Measurements from ENCODE around the gene PSG4. TPM values are rescaled to one million over a fixed set of nuclear protein-coding genes. Genes with fewer than 3 reads are reported as not detected.
A peak's percentile ranks its signal among the peaks of the same experiment; 100 is the strongest.
"Not testable (repeated sequence)": the region's sequence is repeated elsewhere in the genome, so short reads cannot be mapped to it uniquely, and the experiment has no call there.

Gene PSG4
- 1 to 10 TPM in 1 of 5 donors, under 1 TPM in 1, not detected in 3; 0.08 to 1.4 TPM for polyA plus RNA-seq (ENCODE audit: insufficient read depth in 1 of 5, insufficient read length in 5 of 5, low replicate concordance in 1 of 5)
- long read RNA-seq, donor 1, partial matches to known transcripts: 0 of 5 reads
- long read RNA-seq, donor 1, other reads (novel, unspliced or antisense): 0 of 5 reads
- long read RNA-seq, donor 2: 0 reads
- long read RNA-seq, donor 3: 0 reads
- long read RNA-seq, donor 4: 0 reads
- long read RNA-seq, donor 5: 0 reads
- long read RNA-seq, donor 6: 0 reads
- long read RNA-seq, donor 7: 0 reads
- long read RNA-seq, donor 8: 0 reads

DNA sequence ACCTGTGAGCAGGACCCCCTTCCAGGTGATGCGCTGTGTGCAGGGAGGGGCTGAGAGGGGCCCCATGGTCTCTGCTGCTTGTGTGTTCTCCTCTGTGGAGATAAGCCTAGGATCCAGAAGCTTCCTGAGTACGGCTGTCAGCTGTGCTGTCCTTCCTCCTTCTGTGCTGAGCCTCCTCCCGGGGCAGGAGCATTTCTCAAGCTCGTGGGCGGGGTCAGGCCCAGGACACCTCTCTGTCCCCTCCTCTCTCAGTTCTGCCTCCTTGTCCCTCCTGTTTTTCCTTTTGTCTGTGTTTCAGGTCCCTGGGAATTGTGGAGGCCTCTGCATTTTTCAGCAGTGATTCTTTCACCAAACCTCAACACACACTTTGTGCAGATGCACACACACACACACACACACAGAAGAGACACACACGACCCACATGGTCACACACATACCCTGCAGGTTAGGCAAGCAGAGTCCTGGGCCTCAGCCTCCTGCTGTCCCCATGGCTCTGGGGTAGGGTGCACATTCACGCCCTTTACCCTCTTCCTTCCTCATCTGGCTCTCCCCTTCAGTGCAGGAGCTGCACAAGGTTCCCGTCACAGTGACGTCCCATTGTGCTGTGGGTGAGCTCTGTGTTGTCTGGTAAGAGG, at the start of gene PSG4:
Gene PSG4, minus strand, starts transcription at position 168 of the 635 bp plus-strand sequence. Its CDS starts 102 bp downstream, at position 66.
- not testable (repeated sequence) for DNase-seq

GRCh38 chr19:43251428-43251827, 46.0 kb upstream of the PSG4 start:
- not testable (repeated sequence) for DNase-seq

DNA sequence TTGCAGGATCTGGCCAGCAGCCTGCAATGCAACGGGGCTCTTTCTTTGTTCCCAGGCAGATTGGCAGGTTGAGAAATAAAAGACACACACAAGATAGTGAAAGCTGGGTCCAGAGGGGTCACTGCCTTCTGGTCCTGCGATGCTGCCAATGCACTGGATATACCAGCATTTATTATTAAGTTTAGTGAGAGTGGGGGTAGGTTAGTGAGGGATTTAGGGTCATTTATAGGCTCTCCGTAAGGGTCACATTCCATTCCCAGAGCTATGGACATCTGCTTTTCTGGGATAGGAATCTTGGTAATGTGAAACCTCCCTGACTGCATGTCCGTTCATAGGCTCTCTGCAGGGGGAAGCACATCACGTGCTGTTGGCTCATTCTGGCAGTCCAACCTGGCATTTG, 44.9 kb upstream of the PSG4 start:
- DNase-seq: not testable (repeated sequence)

DNA sequence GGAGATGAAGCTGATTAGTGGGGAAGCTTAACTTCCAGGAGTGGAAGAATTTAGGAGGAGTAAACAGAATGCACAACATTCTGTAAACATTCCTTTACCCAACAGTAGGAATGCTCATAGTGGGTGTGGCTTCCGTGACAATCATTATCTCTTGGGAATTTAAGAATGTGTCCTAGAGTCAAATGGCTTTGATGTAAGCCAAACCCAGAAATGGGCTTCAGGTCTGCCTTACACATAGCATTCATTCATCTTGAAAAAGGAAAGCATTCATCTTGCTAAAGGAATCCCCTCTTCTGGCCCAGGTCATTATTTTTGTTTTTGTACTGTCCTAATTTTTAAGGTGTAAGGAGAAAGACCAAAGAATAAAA, 43.2 kb upstream of the PSG4 start:
- not testable (repeated sequence) for DNase-seq

GRCh38 chr19:43247243-43247880, 41.9 kb upstream of the PSG4 start:
- DNase-seq: not testable (repeated sequence)

- DNase-seq: not testable (repeated sequence)
Measured at GRCh38 chr19:43245848-43246247, 40.4 kb upstream of the PSG4 start.

GRCh38 chr19:43242211-43242610, 36.8 kb upstream of the PSG4 start:
- not testable (repeated sequence) for DNase-seq

DNA sequence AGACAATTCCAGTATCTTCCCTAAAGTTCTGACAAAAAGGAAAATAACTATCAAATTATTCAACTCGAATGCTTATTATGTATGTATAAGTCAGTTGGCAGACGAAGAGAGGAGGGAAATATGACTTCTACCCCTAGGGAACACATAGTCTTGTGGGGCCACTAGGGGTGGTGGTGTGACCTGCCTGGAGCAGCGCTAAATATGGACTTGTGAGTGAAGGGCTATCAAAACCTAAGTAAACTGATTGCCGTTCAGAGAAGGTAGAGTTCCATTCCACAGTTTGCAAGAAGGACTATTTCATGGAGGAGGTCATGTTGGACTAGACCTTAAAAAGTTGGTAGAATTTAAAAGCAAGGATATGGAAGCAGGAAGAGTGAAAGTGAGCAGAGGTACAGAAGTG, 32.8 kb upstream of the PSG4 start:
- not testable (repeated sequence) for DNase-seq

GRCh38 chr19:43235686-43236085, 30.2 kb upstream of the PSG4 start:
- not testable (repeated sequence) for DNase-seq

GRCh38 chr19:43229315-43229714, 23.9 kb upstream of the PSG4 start:
- DNase-seq: no peak

GRCh38 chr19:43228730-43229129, 23.3 kb upstream of the PSG4 start:
- peak in 1 of 2 donors; percentile 2 for DNase-seq

- not testable (repeated sequence) for DNase-seq
Measured at GRCh38 chr19:43226986-43227385, 21.5 kb upstream of the PSG4 start.

- no peak for DNase-seq
Measured at GRCh38 chr19:43224855-43225253, 19.4 kb upstream of the PSG4 start.

- DNase-seq: not testable (repeated sequence)
Measured at GRCh38 chr19:43224201-43224854, 18.9 kb upstream of the PSG4 start.

GRCh38 chr19:43221891-43222290, 16.5 kb upstream of the PSG4 start:
- DNase-seq: not testable (repeated sequence)

GRCh38 chr19:43219136-43219535, 13.7 kb upstream of the PSG4 start:
- DNase-seq: not testable (repeated sequence)

DNA sequence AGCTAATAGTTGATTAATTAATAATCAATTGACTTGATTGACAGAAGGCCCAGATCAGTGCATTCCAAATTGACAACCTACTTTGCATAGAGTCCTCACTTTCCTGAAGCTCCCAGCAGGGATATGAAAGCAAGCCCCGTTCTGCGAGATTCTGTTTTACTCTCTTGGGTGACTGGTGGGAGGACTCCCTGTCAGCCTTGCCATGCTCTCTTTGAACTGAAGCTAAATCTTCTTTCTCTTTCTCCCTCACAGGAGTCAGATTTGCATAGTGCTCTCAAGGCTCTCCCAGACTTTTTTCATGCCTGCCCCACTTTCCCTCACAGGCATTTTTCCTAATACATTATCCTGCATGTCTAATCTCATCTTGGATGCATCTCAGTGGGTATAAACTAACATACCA, 10.4 kb upstream of the PSG4 start:
- DNase-seq: not testable (repeated sequence)

DNA sequence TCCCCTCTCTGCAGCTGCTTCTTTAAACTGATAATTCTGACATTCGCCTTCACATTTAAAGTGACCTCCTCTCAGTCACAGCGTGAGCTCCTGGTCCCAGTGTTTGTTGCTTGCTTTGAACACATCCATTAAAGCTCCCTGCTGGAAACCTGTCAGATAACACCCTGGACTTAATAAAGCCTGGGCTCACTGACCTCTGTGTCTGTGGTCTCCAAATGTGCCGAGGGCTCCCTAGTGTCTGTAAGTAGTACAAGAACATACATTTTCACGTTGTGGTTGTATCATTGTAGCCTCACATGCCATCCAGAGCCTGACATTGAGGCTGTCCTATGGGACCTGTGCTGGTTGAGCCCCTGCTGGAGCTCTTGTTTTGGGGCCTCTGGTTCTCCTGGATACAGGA, 2.6 kb upstream of the PSG4 start:
- DNase-seq: no peak

GRCh38 chr19:43207174-43207573, 1.7 kb upstream of the PSG4 start:
- not testable (repeated sequence) for DNase-seq

GRCh38 chr19:43203611-43204010, 1.8 kb downstream of the PSG4 start:
- not testable (repeated sequence) for DNase-seq

- DNase-seq: not testable (repeated sequence)
Measured at GRCh38 chr19:43201891-43202290, 3.5 kb downstream of the PSG4 start.

- not testable (repeated sequence) for DNase-seq
Measured at GRCh38 chr19:43201337-43201801, 4.1 kb downstream of the PSG4 start.

All from right lung (tissue), 10 donors.